Ovary (tissue), 3 donors: Measurements from ENCODE around the gene FCAR.

Experiments
- CTCF ChIP-seq, 3 donors: fragments of 450-650 bp in 2 of 3; fragments of 200-600 bp in 1 of 3; IDR thresholded peaks; one replicate each; pipeline versions ENCODE4 v1.5.1 to v1.8.0; 2016 to 2022; ENCODE audit warnings: antibody characterized with exemption in 3 of 3, mild to moderate bottlenecking in 1 of 3
- POLR2A ChIP-seq: fragments of 450-650 bp; IDR thresholded peaks from one replicate; pipeline ENCODE4 v1.6.1; 2017; ENCODE audit warnings: antibody characterized with exemption, mild to moderate bottlenecking, moderate library complexity
- donor health status: DM: no; HTN: no; CAD: no.

- TF ChIP-seq CTCF (IDR thresholded peaks at IDR 0.05) (no peak), POLR2A (no peak)
Observed at GRCh38 chr19:54902061-54902460, 28.0 kb downstream of the FCAR start.
